HL-60 (cell line): ENCODE results near the gene NXNL1.

Source experiments
- DNase-seq, 2 experiments: peaks; one replicate each; pipeline ENCODE4 v3.0.0-alpha.2; 2010 to 2020; ENCODE audit warnings: low read depth in 1 of 2, low spot score in 1 of 2
- H3K27ac ChIP-seq: fragments of 250-450 bp; sonication (Bioruptor Pico); replicated peaks from 2 replicates; pipeline ENCODE4 v1.5.1; 2020; ENCODE audit warnings: mild to moderate bottlenecking, moderate library complexity
- H3K27me3 ChIP-seq: fragments of 250-450 bp; sonication (Bioruptor Pico); 2 replicates; pipeline ENCODE4 v1.5.1; 2021; ENCODE audit warnings: mild to moderate bottlenecking, moderate library complexity; ENCODE audit not compliant: insufficient read depth, poor library complexity, severe bottlenecking
- H3K4me3 ChIP-seq: replicated peaks from 2 replicates; pipeline ENCODE4 v1.5.1; 2011; ENCODE audit warnings: mild to moderate bottlenecking, control low read depth, low read length; ENCODE audit not compliant: insufficient read depth
- CTCF ChIP-seq: IDR thresholded peaks from one replicate; pipeline ENCODE4 v1.5.1; 2011; ENCODE audit warnings: low read length, control low read depth, inconsistent platforms; ENCODE audit not compliant: insufficient read depth
- GABPA ChIP-seq: IDR thresholded peaks from 2 replicates; pipeline ENCODE4 v1.6.1; 2012; ENCODE audit warnings: low read depth
- POLR2AphosphoS5 ChIP-seq: IDR thresholded peaks from 2 replicates; pipeline ENCODE4 v1.6.1; 2012; ENCODE audit warnings: low read depth
- REST ChIP-seq: IDR thresholded peaks from 2 replicates; pipeline ENCODE4 v1.6.1; 2012; ENCODE audit warnings: low read depth; ENCODE audit not compliant: insufficient replicate concordance
- SPI1 ChIP-seq: IDR thresholded peaks from 2 replicates; pipeline ENCODE4 v1.6.1; 2012; ENCODE audit warnings: low read depth, mild to moderate bottlenecking, borderline replicate concordance

NXNL1 gene

GRCh38 chr19:17454576-17455071 lies 6.1 kb downstream of the NXNL1 start:
- no peak for DNase-seq
- Histone ChIP-seq H3K27me3 (peaks cover 9% of the 10 kb centered on the region), H3K4me3 (no peak overlapping the region), H3K27ac (no peak overlapping the region)
- TF ChIP-seq REST (no peak), SPI1 (no peak), GABPA (no peak), POLR2AphosphoS5 (no peak)

GRCh38 chr19:17451820-17452219 lies 8.9 kb downstream of the NXNL1 start:
- DNase-seq = no peak
- no peak for TF ChIP-seq CTCF
- TF ChIP-seq GABPA = no peak
- TF ChIP-seq SPI1 = no peak
- no peak for TF ChIP-seq REST
- TF ChIP-seq POLR2AphosphoS5 = no peak
- no peak overlapping the region for H3K4me3 ChIP-seq
- H3K27ac ChIP-seq = no peak overlapping the region
- peaks cover 13% of the 10 kb centered on the region for H3K27me3 ChIP-seq

- no peak overlapping the region for H3K27ac ChIP-seq
- H3K4me3 ChIP-seq = no peak overlapping the region
- peak; percentile 42 for DNase-seq
- TF ChIP-seq SPI1 = no peak
- no peak for TF ChIP-seq POLR2AphosphoS5
- TF ChIP-seq CTCF = no peak
- no peak for TF ChIP-seq REST
- TF ChIP-seq GABPA = no peak
- H3K27me3 ChIP-seq = peaks cover 4% of the 10 kb centered on the region
These were observed 10.3 kb downstream of the NXNL1 start for GRCh38 chr19:17450264-17451075.
